ENCODE results near the gene PROK1. TPM values are rescaled to one million over a fixed set of nuclear protein-coding genes. Genes with fewer than 3 reads are reported as not detected.

Gene PROK1
- total and polyA plus RNA-seq, 10 of the 15 experiments (the other 5 are each of a cell fraction or from before 2014, with no cell fraction given) = not detected

GRCh38 chr1:110441888-110442287, 9.1 kb upstream of the PROK1 start (continued):
- TF ChIP-seq ZBTB33 (IDR thresholded peaks at IDR 0.05) (no peak), BACH1 (IDR thresholded peaks at IDR 0.05; ENCODE audit: borderline replicate concordance) (no peak), FOXK2 (IDR thresholded peaks at IDR 0.05) (no peak), EP300 (IDR thresholded peaks at IDR 0.05; ENCODE audit: borderline replicate concordance in 1 of 2, control insufficient read depth in 1 of 2, low read depth in 2 of 2, low read length in 2 of 2) (no peak), TCF7 (IDR thresholded peaks at IDR 0.05; ENCODE audit: borderline replicate concordance) (no peak)

GRCh38 chr1:110443451-110443850, 7.5 kb upstream of the PROK1 start:
- ATAC-seq = no peak
- in situ Hi-C loops (cut with MboI) = no loop called here

More at GRCh38 chr1:110443451-110443850, 7.5 kb upstream of the PROK1 start:
- Histone ChIP-seq H3K9ac (ENCODE audit: control insufficient read depth, insufficient read depth, low read length) (no peak overlapping the region), H3K27ac (ENCODE audit: control insufficient read depth, insufficient read depth) (no peak overlapping the region), H3K4me1 (ENCODE audit: control insufficient read depth, insufficient read depth, low read length) (no peaks in the 10 kb centered on the region), H3K4me3 (no peak overlapping the region), H4K20me1 (ENCODE audit: control insufficient read depth, insufficient read depth) (no peaks in the 10 kb centered on the region), H3K36me3 (ENCODE audit: control insufficient read depth in 2 of 2, insufficient read depth in 2 of 2, low read length in 1 of 2) (no peaks in the 10 kb centered on the region), H3K9me3 (replicated peaks; ENCODE audit: control insufficient read depth, insufficient read depth, low read length) (no peaks in the 10 kb centered on the region), H2AFZ (ENCODE audit: control insufficient read depth, low read depth, low read length) (no peak overlapping the region), H3K4me2 (ENCODE audit: control insufficient read depth, insufficient read depth) (no peak overlapping the region), H3K79me2 (ENCODE audit: control insufficient read depth, insufficient read depth, low read length) (no peaks in the 10 kb centered on the region), H3K27me3 (replicated peaks in 1 of 2; ENCODE audit: control insufficient read depth in 2 of 2, insufficient read depth in 2 of 2, low read length in 1 of 2) (no peaks in the 10 kb centered on the region; a peak in 2 of 4 replicates)
- 39% methylated on average over 8 of the region's 8 CpGs for WGBS (ENCODE audit: insufficient coverage, insufficient replicate concordance, low lambda C conversion rate, missing lambda C conversion rate)
- CTCF ChIA-PET = interaction anchor here (1.9 kb wide), 2 partner anchors 52 to 236 kb away, joined by 5 to 6 read pairs; no protein-coding TSS in a partner anchor
- SMC1A ChIA-PET (ENCODE audit: uncharacterized antibody, unreplicated experiment) = no interaction called here
- DNase-seq (ENCODE audit: low read depth, low spot score) = no peak
- no TSS peak for BruUV-seq (replicated peaks)
- FAIRE-seq = no peak
- TF ChIP-seq ATF2 (IDR thresholded peaks at IDR 0.05; ENCODE audit: low read length) (no peak), PKNOX1 (IDR thresholded peaks at IDR 0.05) (no peak), YBX1 (IDR thresholded peaks at IDR 0.05) (no peak), E2F4 (IDR thresholded peaks at IDR 0.05; ENCODE audit: low read depth, low read length) (no peak), CHD1 (IDR thresholded peaks at IDR 0.05; ENCODE audit: low read depth, low read length) (no peak), CBX3 (IDR thresholded peaks at IDR 0.05; ENCODE audit: borderline replicate concordance, low read depth) (no peak), IRF3 (IDR thresholded peaks at IDR 0.05) (no peak), SREBF1 (IDR thresholded peaks at IDR 0.05; ENCODE audit: low read length) (no peak), IKZF1 (conservative IDR thresholded peaks at IDR 0.05) (no peak), GATAD2B (conservative IDR thresholded peaks at IDR 0.05; ENCODE audit: low read depth) (no peak)
- POLR2A ChIA-PET = no interaction called here
- intact Hi-C loops (cut with micrococcal nuclease; ENCODE audit: unreplicated experiment) = no loop called here
- RAD21 ChIA-PET (ENCODE audit: unreplicated experiment) = no interaction called here
